SIG-M5 (cell line): ENCODE results near the gene RHOB.

Source experiments
- DNase-seq: peaks from one replicate; lab custom pipeline; 2025; lab: John Stamatoyannopoulos, UW

Gene RHOB

GRCh38 chr2:20438334-20439192, 8.3 kb upstream of the RHOB start:
- peak; percentile 19 for DNase-seq

- DNase-seq, result no peak
Observed at GRCh38 chr2:20439193-20439475, 7.7 kb upstream of the RHOB start.

GRCh38 chr2:20439503-20439902, 7.4 kb upstream of the RHOB start:
- peak; percentile 81 for DNase-seq

DNA sequence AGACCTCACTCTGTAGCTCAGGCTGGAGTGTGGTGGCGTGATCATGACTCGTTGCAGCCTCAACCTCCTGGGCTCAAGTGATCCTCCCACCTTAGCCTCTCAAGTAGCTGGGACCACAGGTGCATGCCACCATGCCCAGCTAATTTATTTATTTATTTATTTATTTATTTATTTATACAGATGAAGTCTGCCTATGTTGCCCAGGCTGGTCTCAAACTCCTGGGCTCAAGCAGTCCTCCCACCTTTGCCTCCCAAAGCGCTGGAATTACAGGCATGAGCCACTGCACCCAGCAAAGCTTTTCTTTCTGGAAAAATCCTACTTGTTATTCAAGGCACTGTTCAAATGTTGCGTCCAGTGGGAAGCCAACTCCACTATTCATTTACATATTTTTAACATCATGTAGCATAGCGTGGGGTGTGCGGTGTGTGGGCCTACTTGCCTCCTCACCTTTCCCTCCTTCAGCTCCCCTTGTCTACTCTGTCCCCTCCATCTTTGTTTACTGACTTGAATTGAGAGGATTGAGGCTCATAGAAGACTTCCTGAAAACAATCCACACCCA, 6.8 kb upstream of the RHOB start:
- DNase-seq, result no peak

DNA sequence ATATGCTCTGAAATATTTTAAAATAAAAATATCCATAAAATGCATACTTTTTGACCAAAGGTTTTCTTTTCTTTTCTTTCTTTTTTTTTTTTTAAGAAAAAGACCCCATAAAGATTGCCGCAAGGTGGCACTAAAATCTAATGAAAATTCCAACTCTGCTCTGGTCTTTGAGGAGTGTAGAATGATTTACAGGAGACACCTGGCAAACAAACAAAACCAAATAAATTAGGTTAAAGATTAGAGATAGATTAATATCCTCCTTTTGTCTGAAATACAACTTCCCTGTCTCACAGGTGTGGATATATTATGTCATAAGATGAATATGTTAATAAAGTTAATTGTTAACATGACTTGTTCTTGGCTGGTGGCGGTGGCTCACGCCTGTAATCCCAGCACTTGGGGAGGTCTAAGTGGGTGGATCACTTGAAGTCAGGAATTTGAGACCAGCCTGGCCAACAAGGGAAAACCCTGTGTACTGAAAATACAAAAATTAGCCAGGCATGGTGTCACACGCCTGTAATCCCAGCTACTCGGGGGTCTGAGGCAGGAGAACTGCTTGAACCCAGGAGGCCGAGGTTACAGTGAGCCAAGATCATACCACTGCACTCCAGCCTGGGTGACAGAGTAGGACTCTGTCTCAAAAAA, 3.5 kb upstream of the RHOB start:
- DNase-seq, result no peak

DNA sequence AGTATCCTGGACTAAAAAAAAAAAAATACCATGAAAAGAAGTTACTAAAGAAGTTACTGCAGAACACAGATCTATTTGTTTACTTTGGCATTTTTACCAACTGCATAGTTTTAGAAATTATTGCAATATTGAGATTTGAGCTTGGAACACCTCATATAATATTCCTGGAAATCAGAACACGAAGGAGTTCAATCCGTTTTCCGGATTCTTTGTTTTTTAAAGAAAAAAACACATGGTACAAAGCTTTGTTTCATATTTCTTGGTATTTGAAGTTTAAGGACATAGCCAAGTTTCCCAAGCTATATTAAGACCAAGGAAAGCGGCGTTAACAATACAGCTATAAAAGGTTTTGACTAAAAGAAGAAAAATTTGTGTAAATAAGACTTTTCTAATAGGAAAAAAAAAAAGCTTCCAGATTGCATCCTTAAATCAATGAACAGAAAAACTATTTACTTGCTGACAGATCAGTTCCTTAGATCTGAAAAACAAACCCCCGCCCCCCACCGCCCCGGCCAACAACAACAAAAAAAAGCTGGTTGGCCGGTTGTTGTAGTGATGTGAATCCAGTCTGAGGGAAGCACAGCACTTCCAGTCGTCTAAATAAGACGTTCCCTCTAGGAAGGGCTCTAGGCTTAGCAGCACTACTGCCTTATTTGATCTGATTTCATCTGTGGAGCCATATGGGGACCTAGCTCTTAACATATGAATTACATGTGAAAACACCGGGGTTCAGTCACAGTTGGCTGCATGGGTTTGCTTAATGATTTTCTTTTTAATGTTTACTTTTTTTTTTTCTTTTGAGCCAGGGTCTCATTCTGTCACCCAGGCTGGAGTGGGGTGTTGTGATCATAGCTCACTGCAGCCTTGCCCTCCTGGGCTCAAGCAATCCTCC, 2.5 kb upstream of the RHOB start:
- no peak for DNase-seq

- DNase-seq, result no peak
Observed at GRCh38 chr2:20444993-20445910, 1.6 kb upstream of the RHOB start.

- DNase-seq, result no peak
Observed at GRCh38 chr2:20446255-20446916, 488 bp upstream of the RHOB start.

DNA sequence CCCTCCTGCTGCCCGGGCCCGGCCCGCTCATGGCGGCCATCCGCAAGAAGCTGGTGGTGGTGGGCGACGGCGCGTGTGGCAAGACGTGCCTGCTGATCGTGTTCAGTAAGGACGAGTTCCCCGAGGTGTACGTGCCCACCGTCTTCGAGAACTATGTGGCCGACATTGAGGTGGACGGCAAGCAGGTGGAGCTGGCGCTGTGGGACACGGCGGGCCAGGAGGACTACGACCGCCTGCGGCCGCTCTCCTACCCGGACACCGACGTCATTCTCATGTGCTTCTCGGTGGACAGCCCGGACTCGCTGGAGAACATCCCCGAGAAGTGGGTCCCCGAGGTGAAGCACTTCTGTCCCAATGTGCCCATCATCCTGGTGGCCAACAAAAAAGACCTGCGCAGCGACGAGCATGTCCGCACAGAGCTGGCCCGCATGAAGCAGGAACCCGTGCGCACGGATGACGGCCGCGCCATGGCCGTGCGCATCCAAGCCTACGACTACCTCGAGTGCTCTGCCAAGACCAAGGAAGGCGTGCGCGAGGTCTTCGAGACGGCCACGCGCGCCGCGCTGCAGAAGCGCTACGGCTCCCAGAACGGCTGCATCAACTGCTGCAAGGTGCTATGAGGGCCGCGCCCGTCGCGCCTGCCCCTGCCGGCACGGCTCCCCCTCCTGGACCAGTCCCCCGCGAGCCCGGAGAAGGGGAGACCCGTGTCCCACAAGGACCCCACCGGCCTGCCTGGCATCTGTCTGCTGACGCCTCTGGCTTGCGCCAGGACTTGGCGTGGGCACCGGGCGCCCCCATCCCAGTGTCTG, 767 bp downstream of the RHOB start:
- DNase-seq, result no peak

DNA sequence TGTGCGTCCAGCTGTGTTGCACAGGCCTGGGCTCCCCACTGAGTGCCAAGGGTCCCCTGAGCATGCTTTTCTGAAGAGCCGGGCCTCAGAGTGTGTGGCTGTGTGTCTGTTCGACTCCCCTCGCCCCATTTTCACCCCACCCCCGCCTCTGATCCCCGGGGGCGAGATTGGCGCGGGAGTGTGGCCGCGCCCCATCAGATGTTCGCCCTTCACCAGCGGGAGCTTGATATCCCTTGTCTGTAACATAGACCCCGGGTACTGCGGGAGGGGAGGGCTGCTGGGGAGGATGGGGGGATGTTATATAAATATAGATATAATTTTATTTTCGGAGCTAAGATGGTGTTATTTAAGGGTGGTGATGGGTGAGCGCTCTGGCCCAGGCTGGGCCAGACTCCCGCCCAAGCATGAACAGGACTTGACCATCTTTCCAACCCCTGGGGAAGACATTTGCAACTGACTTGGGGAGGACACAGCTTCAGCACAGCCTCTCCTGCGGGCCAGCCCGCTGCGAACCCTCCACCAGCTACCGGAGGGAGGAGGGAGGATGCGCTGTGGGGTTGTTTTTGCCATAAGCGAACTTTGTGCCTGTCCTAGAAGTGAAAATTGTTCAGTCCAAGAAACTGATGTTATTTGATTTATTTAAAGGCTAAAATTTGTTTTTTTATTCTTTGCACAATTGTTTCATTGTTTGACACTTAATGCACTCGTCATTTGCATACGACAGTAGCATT, 1.5 kb downstream of the RHOB start:
- no peak for DNase-seq

DNA sequence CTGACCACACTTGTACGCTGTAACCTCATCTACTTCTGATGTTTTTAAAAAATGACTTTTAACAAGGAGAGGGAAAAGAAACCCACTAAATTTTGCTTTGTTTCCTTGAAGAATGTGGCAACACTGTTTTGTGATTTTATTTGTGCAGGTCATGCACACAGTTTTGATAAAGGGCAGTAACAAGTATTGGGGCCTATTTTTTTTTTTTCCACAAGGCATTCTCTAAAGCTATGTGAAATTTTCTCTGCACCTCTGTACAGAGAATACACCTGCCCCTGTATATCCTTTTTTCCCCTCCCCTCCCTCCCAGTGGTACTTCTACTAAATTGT, 2.1 kb downstream of the RHOB start:
- DNase-seq, result no peak

- no peak for DNase-seq
Observed at GRCh38 chr2:20449501-20450200, 2.8 kb downstream of the RHOB start.

- no peak for DNase-seq
Observed at GRCh38 chr2:20450201-20450999, 3.5 kb downstream of the RHOB start.

- DNase-seq, result no peak
Observed at GRCh38 chr2:20451000-20451290, 4.1 kb downstream of the RHOB start.

DNA sequence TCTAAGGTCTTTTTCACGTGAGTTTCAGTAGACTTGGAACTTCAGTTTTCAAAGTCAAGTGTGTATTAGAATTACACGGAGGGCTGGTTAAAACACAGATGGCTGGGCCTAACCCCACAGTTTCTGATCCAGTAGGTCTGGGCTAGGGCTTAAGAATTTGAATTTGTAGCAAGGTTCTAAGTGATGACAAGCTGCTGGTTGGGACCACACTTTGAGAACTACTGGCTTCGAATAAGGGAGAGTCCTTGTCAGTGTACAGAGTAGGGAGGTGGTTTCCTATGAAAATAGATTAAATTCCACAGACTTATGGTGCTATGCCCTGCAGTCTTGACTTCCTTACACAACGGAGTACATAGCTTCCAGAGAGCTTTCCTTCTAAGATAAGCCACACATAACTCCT, 4.5 kb downstream of the RHOB start:
- DNase-seq, result no peak

- DNase-seq, result no peak
Observed at GRCh38 chr2:20451761-20452499, 5.1 kb downstream of the RHOB start.

- no peak for DNase-seq
Observed at GRCh38 chr2:20452551-20452950, 5.7 kb downstream of the RHOB start.

DNA sequence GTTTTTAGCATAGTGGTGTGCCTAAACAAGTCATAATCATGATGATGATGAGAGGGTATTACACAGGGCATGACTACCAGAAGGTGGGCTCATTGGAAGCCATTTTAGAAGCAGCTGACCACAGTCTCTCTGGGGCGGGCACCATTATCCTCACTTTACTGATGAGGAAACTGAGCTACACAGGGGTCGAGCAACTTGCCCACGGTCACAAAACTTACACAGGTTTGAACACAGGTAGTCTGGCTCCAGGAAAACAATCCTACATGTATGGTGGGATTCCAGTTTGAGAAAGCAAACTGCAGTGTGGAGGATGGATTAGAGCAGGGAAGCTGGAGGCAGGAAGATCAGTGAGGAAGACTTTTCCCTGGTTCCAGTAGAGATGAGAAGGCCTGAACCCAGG, 6.2 kb downstream of the RHOB start:
- no peak for DNase-seq
